WERI-Rb-1 (cell line): ENCODE measurements around the gene SPEF1.
"Not testable (repeated sequence)": the region's sequence is repeated elsewhere in the genome, so short reads cannot be mapped to it uniquely, and the experiment has no call there.

Experiments used
- DNase-seq: peaks from one replicate; pipeline ENCODE4 v3.0.0-alpha.2; 2020
- H3K27ac ChIP-seq: fragments of 250-450 bp; sonication (Bioruptor Pico); 2 replicates; pipeline ENCODE4 v1.5.1; 2020; ENCODE audit warnings: mild to moderate bottlenecking, moderate library complexity
- H3K27me3 ChIP-seq: fragments of 250-450 bp; sonication (Bioruptor Pico); 2 replicates; pipeline ENCODE4 v1.5.1; 2021; ENCODE audit warnings: mild to moderate bottlenecking, low read depth, moderate library complexity; ENCODE audit not compliant: insufficient read depth, severe bottlenecking
- H3K36me3 ChIP-seq: fragments of 250-450 bp; sonication (Bioruptor Pico); 2 replicates; pipeline ENCODE4 v1.5.1; 2020; ENCODE audit warnings: mild to moderate bottlenecking, moderate library complexity
- H3K4me3 ChIP-seq: 2 replicates; pipeline ENCODE4 v1.5.1; 2011; ENCODE audit warnings: low read depth, mild to moderate bottlenecking, control low read depth, low read length
- H3K9me3 ChIP-seq: fragments of 250-450 bp; sonication (Bioruptor Pico); 2 replicates; pipeline ENCODE4 v1.5.1; 2021; ENCODE audit warnings: mild to moderate bottlenecking, moderate library complexity; ENCODE audit not compliant: severe bottlenecking
- TF ChIP-seq, protein P1 (sequence below): IDR thresholded peaks from 2 replicates; pipeline ENCODE4 v1.5.1; 2011; ENCODE audit warnings: low read depth, mild to moderate bottlenecking, control low read depth, inconsistent platforms, low read length

Gene SPEF1

GRCh38 chr20:3781153-3781910 is at the start of gene SPEF1:
SPEF1 (minus strand) TSS chr20:3781448; CDS start chr20:3781287, 161 bp downstream.
- TF ChIP-seq, protein P1, sequence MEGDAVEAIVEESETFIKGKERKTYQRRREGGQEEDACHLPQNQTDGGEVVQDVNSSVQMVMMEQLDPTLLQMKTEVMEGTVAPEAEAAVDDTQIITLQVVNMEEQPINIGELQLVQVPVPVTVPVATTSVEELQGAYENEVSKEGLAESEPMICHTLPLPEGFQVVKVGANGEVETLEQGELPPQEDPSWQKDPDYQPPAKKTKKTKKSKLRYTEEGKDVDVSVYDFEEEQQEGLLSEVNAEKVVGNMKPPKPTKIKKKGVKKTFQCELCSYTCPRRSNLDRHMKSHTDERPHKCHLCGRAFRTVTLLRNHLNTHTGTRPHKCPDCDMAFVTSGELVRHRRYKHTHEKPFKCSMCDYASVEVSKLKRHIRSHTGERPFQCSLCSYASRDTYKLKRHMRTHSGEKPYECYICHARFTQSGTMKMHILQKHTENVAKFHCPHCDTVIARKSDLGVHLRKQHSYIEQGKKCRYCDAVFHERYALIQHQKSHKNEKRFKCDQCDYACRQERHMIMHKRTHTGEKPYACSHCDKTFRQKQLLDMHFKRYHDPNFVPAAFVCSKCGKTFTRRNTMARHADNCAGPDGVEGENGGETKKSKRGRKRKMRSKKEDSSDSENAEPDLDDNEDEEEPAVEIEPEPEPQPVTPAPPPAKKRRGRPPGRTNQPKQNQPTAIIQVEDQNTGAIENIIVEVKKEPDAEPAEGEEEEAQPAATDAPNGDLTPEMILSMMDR: peak; percentile 50; the same call in 1 of the 2 replicates
- H3K27me3 ChIP-seq: peaks cover 2% of the 10 kb centered on the region
- DNase-seq: peak; percentile 90
- H3K4me3 ChIP-seq: peak within 1 kb of the TSS; percentile 27
- H3K36me3 ChIP-seq: peaks cover 14% of the 10 kb centered on the region
- H3K27ac ChIP-seq: no peak within 1 kb of the TSS
- no peaks in the 10 kb centered on the region for H3K9me3 ChIP-seq

DNA sequence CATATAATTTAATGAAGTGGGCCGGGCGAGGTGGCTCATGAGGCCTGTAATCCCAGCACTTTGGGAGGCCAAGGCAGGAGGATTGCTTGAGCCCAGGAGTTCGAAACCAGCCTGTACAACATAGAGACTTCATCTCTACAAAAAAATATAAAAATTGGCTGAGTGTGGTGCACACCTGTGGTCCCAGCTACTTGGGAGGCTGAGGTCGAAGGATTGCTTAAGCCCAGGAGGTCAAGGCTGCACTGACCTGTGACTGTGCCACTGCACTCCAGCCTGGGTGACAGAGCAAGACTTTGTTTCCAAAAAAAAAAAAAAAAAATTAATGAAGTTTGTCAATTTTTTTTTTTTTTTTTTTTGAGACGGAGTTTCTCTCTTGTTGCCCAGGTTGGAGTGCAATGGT is 48.6 kb upstream of the SPEF1 start:
- H3K4me3 ChIP-seq, H3K27me3 ChIP-seq, H3K27ac ChIP-seq, H3K9me3 ChIP-seq, DNase-seq, H3K36me3 ChIP-seq: not testable (repeated sequence)

GRCh38 chr20:3828798-3829197 is 47.5 kb upstream of the SPEF1 start:
- H3K9me3 ChIP-seq: no peaks in the 10 kb centered on the region
- H3K27me3 ChIP-seq: no peaks in the 10 kb centered on the region
- no peaks in the 10 kb centered on the region; the same call in 1 of the 2 replicates for H3K36me3 ChIP-seq
- TF ChIP-seq, protein P1: no peak
- H3K4me3 ChIP-seq: no peak overlapping the region
- DNase-seq: no peak
- no peak overlapping the region for H3K27ac ChIP-seq

GRCh38 chr20:3826420-3826819 is 45.2 kb upstream of the SPEF1 start:
- no peak for DNase-seq
- no peak overlapping the region for H3K27ac ChIP-seq
- H3K4me3 ChIP-seq: no peak overlapping the region
- TF ChIP-seq, protein P1: no peak
- H3K27me3 ChIP-seq: no peaks in the 10 kb centered on the region
- no peaks in the 10 kb centered on the region for H3K9me3 ChIP-seq
- H3K36me3 ChIP-seq: peaks cover 11% of the 10 kb centered on the region; the same call in 1 of the 2 replicates

GRCh38 chr20:3825526-3825925 is 44.3 kb upstream of the SPEF1 start:
- H3K36me3 ChIP-seq: peaks cover 11% of the 10 kb centered on the region; the same call in 1 of the 2 replicates
- no peak overlapping the region for H3K4me3 ChIP-seq
- no peaks in the 10 kb centered on the region for H3K27me3 ChIP-seq
- DNase-seq: no peak
- TF ChIP-seq, protein P1: no peak
- H3K9me3 ChIP-seq: no peaks in the 10 kb centered on the region
- H3K27ac ChIP-seq: no peak overlapping the region

GRCh38 chr20:3823881-3824280 is 42.6 kb upstream of the SPEF1 start:
- TF ChIP-seq, protein P1: no peak
- Histone ChIP-seq H3K27me3 (no peaks in the 10 kb centered on the region), H3K9me3 (no peaks in the 10 kb centered on the region), H3K4me3 (no peak overlapping the region), H3K27ac (no peak overlapping the region), H3K36me3 (peaks cover 13% of the 10 kb centered on the region; the same call in 1 of the 2 replicates)
- no peak for DNase-seq
